Stomach (tissue), 4 donors: ENCODE measurements around the gene WFDC13.

Source experiments
- CTCF ChIP-seq, 7 experiments: fragments of 450-650 bp in 4 of 7; fragments of 200-600 bp in 3 of 7; sonication (generic) in 3 of 7; IDR thresholded peaks; one replicate each; pipeline ENCODE4 v1.5.1; 2016 to 2019; ENCODE audit warnings: antibody characterized with exemption in 7 of 7, control low read depth in 2 of 7, mild to moderate bottlenecking in 1 of 7
- EP300 ChIP-seq: sonication (generic); formaldehyde crosslinking; IDR thresholded peaks from one replicate; pipeline ENCODE4 v1.6.1; 2017; ENCODE audit warnings: antibody characterized with exemption
- POLR2A ChIP-seq, 4 donors: fragments of 450-650 bp; IDR thresholded peaks; one replicate each; pipeline ENCODE4 v1.6.1; 2016; ENCODE audit warnings: antibody characterized with exemption in 4 of 4, control low read depth in 2 of 4, mild to moderate bottlenecking in 1 of 4, moderate library complexity in 1 of 4
- POLR2AphosphoS5 ChIP-seq, 3 donors: sonication (generic); formaldehyde crosslinking; IDR thresholded peaks; one replicate each; pipeline ENCODE4 v1.6.1; 2016; ENCODE audit warnings: antibody characterized with exemption in 3 of 3

- no peak for TF ChIP-seq POLR2AphosphoS5 (IDR thresholded peaks at IDR 0.05)
- TF ChIP-seq CTCF (IDR thresholded peaks at IDR 0.05) = no peak
- no peak for TF ChIP-seq POLR2A (IDR thresholded peaks at IDR 0.05)
- TF ChIP-seq EP300 = no peak
Observed at GRCh38 chr20:45745015-45745414, 43.2 kb downstream of the WFDC13 start.
